ENCODE measurements around the gene MAP1B. TPM values are rescaled to one million over a fixed set of nuclear protein-coding genes. Genes with fewer than 3 reads are reported as not detected.
"Not testable (repeated sequence)": the region's sequence is repeated elsewhere in the genome, so short reads cannot be mapped to it uniquely, and the experiment has no call there.

The MAP1B gene
- total RNA-seq, 1 experiment from 2014 or later = 8.9 TPM

DNA sequence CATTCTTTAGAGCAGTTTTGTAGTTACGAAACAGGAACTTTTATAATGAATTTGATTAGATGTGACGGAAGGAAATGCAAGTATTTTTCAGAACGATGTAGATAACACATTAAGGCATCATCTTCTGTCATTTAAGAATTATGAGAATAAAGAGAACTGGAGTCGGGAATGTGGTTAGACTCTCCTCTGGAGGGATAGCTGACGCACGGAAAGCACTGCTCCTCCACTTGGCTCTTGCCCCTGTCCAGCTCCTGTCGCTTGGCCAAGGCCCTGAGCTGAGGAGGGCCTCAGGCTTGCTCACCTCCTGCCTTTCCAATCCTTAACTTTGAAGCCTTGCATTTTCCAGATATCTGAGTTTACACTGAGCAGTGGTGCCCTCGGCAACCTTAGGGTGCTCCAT is 60.5 kb downstream of the MAP1B start:
- Histone ChIP-seq H3K79me2 (ENCODE audit: insufficient read depth, low read length) (no peaks in the 10 kb centered on the region), H3K9ac (ENCODE audit: low read length) (no peak overlapping the region), H2AFZ (ENCODE audit: low read depth, low read length, poor library complexity, severe bottlenecking) (no peak overlapping the region), H3K27ac (ENCODE audit: low read depth, low read length) (no peak overlapping the region), H3K9me3 (ENCODE audit: control insufficient read depth in 1 of 2, insufficient read depth in 1 of 2, low read depth in 1 of 2, low read length in 2 of 2) (no peaks in the 10 kb centered on the region), H4K20me1 (ENCODE audit: insufficient read depth) (no peaks in the 10 kb centered on the region), H3K4me2 (ENCODE audit: low read length) (no peak overlapping the region), H3K27me3 (ENCODE audit: insufficient read depth, low read length) (no peaks in the 10 kb centered on the region), H3K4me1 (ENCODE audit: control insufficient read depth in 1 of 2, insufficient read depth in 2 of 2, low read length in 2 of 2) (no peaks in the 10 kb centered on the region), H3K9me2 (ENCODE audit: insufficient read depth) (no peaks in the 10 kb centered on the region), H3K4me3 (replicated peaks in 1 of 2; ENCODE audit: low read depth in 1 of 2, low read length in 2 of 2) (no peak overlapping the region), H3K36me3 (ENCODE audit: control insufficient read depth in 1 of 2, insufficient read depth in 2 of 2, low read length in 2 of 2) (no peaks in the 10 kb centered on the region)
- ChIA-PET CTCF (no interaction called here), RAD21 (ENCODE audit: low non-redundant PET in 1 of 2, low total read pairs in 2 of 2, uncharacterized antibody in 2 of 2, unreplicated experiment in 2 of 2) (no interaction called here), POLR2A (no interaction called here)
- DNase-seq (ENCODE audit: low read depth, low spot score) (no peak), ATAC-seq (no peak)
- intact Hi-C loops (cut with micrococcal nuclease) = no loop called here
- TF ChIP-seq ELF1 (IDR thresholded peaks at IDR 0.05; ENCODE audit: borderline replicate concordance, low read depth) (no peak), YY1 (IDR thresholded peaks at IDR 0.05; ENCODE audit: extremely low read depth, insufficient replicate concordance, low read depth, low read length) (no peak), TCF7L2 (IDR thresholded peaks at IDR 0.05; ENCODE audit: borderline replicate concordance, extremely low read depth, insufficient read depth, insufficient read length) (no peak), POLR2AphosphoS5 (IDR thresholded peaks at IDR 0.05; ENCODE audit: low read depth, low read length) (no peak), EZH2 (IDR thresholded peaks at IDR 0.05) (no peak), EZH2phosphoT487 (IDR thresholded peaks at IDR 0.05; ENCODE audit: borderline replicate concordance) (no peak), JUND (IDR thresholded peaks at IDR 0.05) (no peak), SP1 (IDR thresholded peaks at IDR 0.05; ENCODE audit: low read depth) (no peak)
- TF ChIP-seq, protein P1, sequence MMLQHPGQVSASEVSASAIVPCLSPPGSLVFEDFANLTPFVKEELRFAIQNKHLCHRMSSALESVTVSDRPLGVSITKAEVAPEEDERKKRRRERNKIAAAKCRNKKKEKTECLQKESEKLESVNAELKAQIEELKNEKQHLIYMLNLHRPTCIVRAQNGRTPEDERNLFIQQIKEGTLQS (IDR thresholded peaks at IDR 0.05) = no peak
- BruUV-seq (replicated peaks) = no TSS peak

GRCh38 chr5:72170101-72170500 is 62.8 kb downstream of the MAP1B start:
- CTCF ChIA-PET = interaction anchor here (1.2 kb wide), 1 partner anchor 386 kb away, joined by 3 read pairs; no protein-coding TSS in a partner anchor

GRCh38 chr5:72171181-72171580 is 63.9 kb downstream of the MAP1B start:
- H3K4me2 ChIP-seq (ENCODE audit: low read length); H3K36me3 ChIP-seq (ENCODE audit: control insufficient read depth in 1 of 2, insufficient read depth in 2 of 2, low read length in 2 of 2); H4K20me1 ChIP-seq (ENCODE audit: insufficient read depth); DNase-seq (ENCODE audit: low read depth, low spot score); H3K4me1 ChIP-seq (ENCODE audit: control insufficient read depth in 1 of 2, insufficient read depth in 2 of 2, low read length in 2 of 2); H3K9me2 ChIP-seq (ENCODE audit: insufficient read depth); BruUV-seq (replicated peaks); RAD21 ChIA-PET (ENCODE audit: low non-redundant PET in 1 of 2, low total read pairs in 2 of 2, uncharacterized antibody in 2 of 2, unreplicated experiment in 2 of 2); intact Hi-C loops (cut with micrococcal nuclease); ATAC-seq; H3K4me3 ChIP-seq (replicated peaks in 1 of 2; ENCODE audit: low read depth in 1 of 2, low read length in 2 of 2); H3K79me2 ChIP-seq (ENCODE audit: insufficient read depth, low read length); H3K9ac ChIP-seq (ENCODE audit: low read length); H3K27me3 ChIP-seq (ENCODE audit: insufficient read depth, low read length); H2AFZ ChIP-seq (ENCODE audit: low read depth, low read length, poor library complexity, severe bottlenecking); POLR2A ChIA-PET; H3K27ac ChIP-seq (ENCODE audit: low read depth, low read length); H3K9me3 ChIP-seq (ENCODE audit: control insufficient read depth in 1 of 2, insufficient read depth in 1 of 2, low read depth in 1 of 2, low read length in 2 of 2): not testable (repeated sequence)
- CTCF ChIA-PET = interaction anchor here (1.2 kb wide), 1 partner anchor 388 kb away, joined by 3 read pairs; no protein-coding TSS in a partner anchor

More at GRCh38 chr5:72170101-72170500, 62.8 kb downstream of the MAP1B start:
- Histone ChIP-seq H3K79me2 (ENCODE audit: insufficient read depth, low read length) (no peaks in the 10 kb centered on the region), H3K27me3 (ENCODE audit: insufficient read depth, low read length) (no peaks in the 10 kb centered on the region), H3K9me2 (ENCODE audit: insufficient read depth) (no peaks in the 10 kb centered on the region), H4K20me1 (ENCODE audit: insufficient read depth) (no peaks in the 10 kb centered on the region), H3K4me3 (replicated peaks in 1 of 2; ENCODE audit: low read depth in 1 of 2, low read length in 2 of 2) (no peak overlapping the region), H3K36me3 (ENCODE audit: control insufficient read depth in 1 of 2, insufficient read depth in 2 of 2, low read length in 2 of 2) (no peaks in the 10 kb centered on the region), H2AFZ (ENCODE audit: low read depth, low read length, poor library complexity, severe bottlenecking) (no peak overlapping the region), H3K4me1 (ENCODE audit: control insufficient read depth in 1 of 2, insufficient read depth in 2 of 2, low read length in 2 of 2) (no peaks in the 10 kb centered on the region), H3K4me2 (ENCODE audit: low read length) (no peak overlapping the region), H3K9me3 (ENCODE audit: control insufficient read depth in 1 of 2, insufficient read depth in 1 of 2, low read depth in 1 of 2, low read length in 2 of 2) (no peaks in the 10 kb centered on the region), H3K27ac (ENCODE audit: low read depth, low read length) (no peak overlapping the region), H3K9ac (ENCODE audit: low read length) (no peak overlapping the region)
- ChIA-PET RAD21 (ENCODE audit: low non-redundant PET in 1 of 2, low total read pairs in 2 of 2, uncharacterized antibody in 2 of 2, unreplicated experiment in 2 of 2) (no interaction called here), POLR2A (no interaction called here)
- TF ChIP-seq, protein P2, sequence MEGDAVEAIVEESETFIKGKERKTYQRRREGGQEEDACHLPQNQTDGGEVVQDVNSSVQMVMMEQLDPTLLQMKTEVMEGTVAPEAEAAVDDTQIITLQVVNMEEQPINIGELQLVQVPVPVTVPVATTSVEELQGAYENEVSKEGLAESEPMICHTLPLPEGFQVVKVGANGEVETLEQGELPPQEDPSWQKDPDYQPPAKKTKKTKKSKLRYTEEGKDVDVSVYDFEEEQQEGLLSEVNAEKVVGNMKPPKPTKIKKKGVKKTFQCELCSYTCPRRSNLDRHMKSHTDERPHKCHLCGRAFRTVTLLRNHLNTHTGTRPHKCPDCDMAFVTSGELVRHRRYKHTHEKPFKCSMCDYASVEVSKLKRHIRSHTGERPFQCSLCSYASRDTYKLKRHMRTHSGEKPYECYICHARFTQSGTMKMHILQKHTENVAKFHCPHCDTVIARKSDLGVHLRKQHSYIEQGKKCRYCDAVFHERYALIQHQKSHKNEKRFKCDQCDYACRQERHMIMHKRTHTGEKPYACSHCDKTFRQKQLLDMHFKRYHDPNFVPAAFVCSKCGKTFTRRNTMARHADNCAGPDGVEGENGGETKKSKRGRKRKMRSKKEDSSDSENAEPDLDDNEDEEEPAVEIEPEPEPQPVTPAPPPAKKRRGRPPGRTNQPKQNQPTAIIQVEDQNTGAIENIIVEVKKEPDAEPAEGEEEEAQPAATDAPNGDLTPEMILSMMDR (IDR thresholded peaks at IDR 0.05 in 2 of 3, conservative IDR thresholded peaks at IDR 0.05 in 1 of 3; ENCODE audit: borderline replicate concordance in 1 of 3, insufficient read depth in 1 of 3, low read depth in 2 of 3, low read length in 2 of 3) = no peak
- TF ChIP-seq POLR2AphosphoS5 (IDR thresholded peaks at IDR 0.05; ENCODE audit: low read depth, low read length) = no peak
- intact Hi-C loops (cut with micrococcal nuclease) = no loop called here
- DNase-seq (ENCODE audit: low read depth, low spot score) (no peak), ATAC-seq (no peak)
- BruUV-seq (replicated peaks) = no TSS peak
